ENCODE data around the gene BANP.
"Not testable (repeated sequence)": the region's sequence is repeated elsewhere in the genome, so short reads cannot be mapped to it uniquely, and the experiment has no call there.

The BANP gene, protein sequence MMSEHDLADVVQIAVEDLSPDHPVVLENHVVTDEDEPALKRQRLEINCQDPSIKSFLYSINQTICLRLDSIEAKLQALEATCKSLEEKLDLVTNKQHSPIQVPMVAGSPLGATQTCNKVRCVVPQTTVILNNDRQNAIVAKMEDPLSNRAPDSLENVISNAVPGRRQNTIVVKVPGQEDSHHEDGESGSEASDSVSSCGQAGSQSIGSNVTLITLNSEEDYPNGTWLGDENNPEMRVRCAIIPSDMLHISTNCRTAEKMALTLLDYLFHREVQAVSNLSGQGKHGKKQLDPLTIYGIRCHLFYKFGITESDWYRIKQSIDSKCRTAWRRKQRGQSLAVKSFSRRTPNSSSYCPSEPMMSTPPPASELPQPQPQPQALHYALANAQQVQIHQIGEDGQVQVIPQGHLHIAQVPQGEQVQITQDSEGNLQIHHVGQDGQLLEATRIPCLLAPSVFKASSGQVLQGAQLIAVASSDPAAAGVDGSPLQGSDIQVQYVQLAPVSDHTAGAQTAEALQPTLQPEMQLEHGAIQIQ

DNA sequence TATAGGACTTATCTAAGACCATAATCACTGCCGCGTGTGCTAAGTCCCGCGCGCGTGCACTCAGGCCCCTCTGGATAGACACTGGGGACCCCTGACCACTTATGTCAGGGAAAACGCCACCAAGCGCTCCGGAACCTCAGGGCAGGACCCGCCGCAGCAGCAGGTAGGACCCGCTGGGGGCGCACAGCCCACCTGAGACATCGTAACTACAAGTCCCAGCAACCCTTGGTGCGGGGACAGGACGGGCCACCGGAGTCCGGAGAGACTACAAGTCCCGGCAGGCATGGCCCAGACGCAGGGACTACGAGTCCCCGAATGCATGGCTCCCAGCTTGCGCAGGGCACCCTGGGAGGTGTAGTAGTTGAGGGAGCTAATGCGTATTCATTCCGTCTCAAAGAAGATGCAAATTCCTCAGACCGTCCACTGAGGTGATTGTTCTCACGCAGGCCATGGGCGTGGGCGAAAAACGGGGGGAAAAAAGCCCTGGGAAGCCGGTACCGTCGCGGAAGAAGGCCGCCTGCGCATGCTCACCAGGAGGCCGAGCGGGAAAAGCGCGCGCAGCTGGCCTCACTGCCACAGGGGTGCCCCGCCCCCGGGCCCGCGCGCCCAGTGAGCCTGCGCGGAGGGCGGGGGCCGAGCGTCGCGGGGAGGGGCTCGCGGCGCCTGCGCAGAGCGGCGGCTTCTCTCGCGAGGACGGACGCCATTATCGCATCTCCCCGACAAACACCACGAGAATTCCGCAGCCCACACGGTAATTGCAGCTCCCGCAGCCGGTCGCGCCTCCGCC lies at the start of gene BANP:
TSS of gene BANP (plus strand) at position 670 of the 787 bp plus-strand sequence. CDS start 23,682 bp downstream, outside the sequence.
- DNase-seq (ENCODE audit: low read depth, low spot score) = peak; percentile 100

GRCh38 chr16:87904963-87905362 lies 46.3 kb upstream of the BANP start:
- not testable (repeated sequence) for DNase-seq (ENCODE audit: low read depth, low spot score)

- not testable (repeated sequence) for DNase-seq (ENCODE audit: low read depth, low spot score)
These were observed 45.7 kb upstream of the BANP start for GRCh38 chr16:87905521-87905920.

GRCh38 chr16:87908101-87908500 lies 43.1 kb upstream of the BANP start:
- DNase-seq (ENCODE audit: low read depth, low spot score) = not testable (repeated sequence)

DNA sequence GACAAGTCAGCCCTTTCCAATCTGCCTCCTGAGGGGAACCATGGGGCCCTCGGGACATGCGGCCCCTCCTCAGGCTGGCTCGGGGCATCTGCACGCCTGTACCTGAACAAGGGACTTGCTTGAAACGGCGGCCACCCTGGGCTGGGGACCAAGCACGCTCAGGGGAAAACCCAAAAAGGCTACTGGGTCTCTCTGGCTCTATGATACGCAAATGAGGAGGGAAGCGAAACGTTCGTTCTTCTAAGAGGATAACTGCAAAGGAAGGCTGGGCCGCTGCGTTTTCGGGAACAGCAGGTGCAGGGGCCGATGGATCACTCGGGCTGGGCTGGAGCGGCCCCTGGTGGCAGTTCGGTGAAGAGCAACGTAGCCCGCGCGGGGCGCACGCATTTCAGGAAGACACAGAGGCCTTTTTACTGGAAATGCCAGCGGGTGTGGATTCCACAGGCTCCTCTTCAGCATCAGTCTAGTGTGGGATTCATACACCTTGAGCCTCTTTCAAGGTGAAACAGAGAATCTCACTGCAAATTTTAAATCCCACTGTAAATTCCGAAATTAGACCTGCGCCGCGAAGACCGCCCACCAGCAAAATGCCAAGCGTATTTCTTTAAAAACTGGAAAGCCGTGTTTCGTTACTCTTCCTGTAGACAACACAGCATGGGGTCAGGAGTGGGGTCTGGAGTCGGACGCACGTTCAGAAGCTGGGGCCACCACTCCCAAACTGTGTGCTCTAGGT lies 41.9 kb upstream of the BANP start:
- peak; percentile 74 for DNase-seq (ENCODE audit: low read depth, low spot score)

DNA sequence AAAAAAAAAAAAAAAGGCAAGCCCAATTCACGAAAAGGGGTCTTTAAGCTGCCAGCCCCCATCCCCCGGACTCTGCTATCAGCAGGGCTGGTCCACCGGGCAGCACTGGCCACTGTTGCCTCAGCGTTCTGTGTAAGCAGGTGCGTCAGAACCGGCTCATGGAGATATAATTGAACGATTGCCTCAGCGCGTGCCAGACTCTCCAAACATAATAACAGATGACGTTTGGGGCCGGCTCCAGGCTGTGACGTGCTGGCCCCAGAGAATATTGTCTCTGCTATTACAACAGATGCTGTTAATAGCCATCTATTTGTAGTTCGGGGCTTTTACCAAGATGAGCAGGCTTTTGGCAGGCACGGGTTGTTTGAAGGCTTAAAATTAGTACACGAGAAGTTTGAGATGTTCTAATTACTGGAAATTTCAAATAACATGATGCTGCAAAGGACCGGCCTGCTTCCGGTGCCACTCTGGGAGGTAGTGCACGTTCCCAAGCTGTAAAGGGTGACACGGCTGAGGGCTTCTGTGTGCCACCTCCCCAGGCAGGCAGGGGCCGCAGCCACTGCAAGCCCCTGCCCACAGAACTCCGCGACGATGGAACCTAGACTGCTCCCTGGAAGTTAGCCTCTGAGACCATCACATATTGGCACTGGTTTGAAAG lies 40.0 kb upstream of the BANP start:
- DNase-seq (ENCODE audit: low read depth, low spot score) = peak; percentile 32

GRCh38 chr16:87912691-87913090 lies 38.5 kb upstream of the BANP start:
- not testable (repeated sequence) for DNase-seq (ENCODE audit: low read depth, low spot score)

- not testable (repeated sequence) for DNase-seq (ENCODE audit: low read depth, low spot score)
These were observed 37.1 kb upstream of the BANP start for GRCh38 chr16:87914021-87914725.

DNA sequence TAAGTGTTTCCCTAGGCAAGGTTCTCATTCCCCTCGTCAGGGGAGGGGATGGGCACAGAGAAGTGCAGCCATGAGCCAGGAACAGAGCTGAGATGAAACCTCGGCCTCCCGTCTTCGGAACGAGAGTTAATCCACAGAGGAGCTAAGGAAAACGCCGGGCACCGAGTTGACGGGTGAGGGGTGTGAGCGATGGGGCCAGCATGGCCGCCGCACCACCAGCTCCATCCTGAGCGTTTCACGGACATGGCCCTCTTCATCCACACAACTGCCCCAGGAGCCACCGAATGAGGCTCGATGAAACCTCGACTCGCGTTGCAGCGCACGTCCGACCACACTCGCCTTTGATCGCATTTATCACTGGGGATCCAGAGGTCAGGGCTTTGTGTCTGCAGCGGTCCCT lies 36.4 kb upstream of the BANP start:
- no peak for DNase-seq (ENCODE audit: low read depth, low spot score)

DNA sequence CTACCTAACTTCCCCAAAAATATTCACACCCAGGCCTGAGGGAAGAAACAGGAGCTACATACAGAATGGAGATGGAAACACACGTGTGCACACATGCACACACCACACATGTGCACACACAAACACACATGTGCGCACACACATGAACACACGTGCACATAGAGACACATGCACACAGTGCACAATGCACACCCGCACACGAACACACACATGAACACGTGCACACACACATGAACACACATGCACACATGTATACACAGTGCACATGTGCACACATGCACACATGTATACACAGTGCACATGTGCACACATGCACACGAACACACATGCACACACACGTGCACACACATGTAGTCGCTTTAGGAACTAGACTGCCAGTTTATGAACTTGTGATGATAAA lies 33.7 kb upstream of the BANP start:
- DNase-seq (ENCODE audit: low read depth, low spot score) = no peak

- no peak for DNase-seq (ENCODE audit: low read depth, low spot score)
These were observed 32.9 kb upstream of the BANP start for GRCh38 chr16:87918338-87918737.

GRCh38 chr16:87918866-87919680 lies 32.2 kb upstream of the BANP start:
- no peak for DNase-seq (ENCODE audit: low read depth, low spot score)

GRCh38 chr16:87919681-87919994 lies 31.6 kb upstream of the BANP start:
- DNase-seq (ENCODE audit: low read depth, low spot score) = no peak

DNA sequence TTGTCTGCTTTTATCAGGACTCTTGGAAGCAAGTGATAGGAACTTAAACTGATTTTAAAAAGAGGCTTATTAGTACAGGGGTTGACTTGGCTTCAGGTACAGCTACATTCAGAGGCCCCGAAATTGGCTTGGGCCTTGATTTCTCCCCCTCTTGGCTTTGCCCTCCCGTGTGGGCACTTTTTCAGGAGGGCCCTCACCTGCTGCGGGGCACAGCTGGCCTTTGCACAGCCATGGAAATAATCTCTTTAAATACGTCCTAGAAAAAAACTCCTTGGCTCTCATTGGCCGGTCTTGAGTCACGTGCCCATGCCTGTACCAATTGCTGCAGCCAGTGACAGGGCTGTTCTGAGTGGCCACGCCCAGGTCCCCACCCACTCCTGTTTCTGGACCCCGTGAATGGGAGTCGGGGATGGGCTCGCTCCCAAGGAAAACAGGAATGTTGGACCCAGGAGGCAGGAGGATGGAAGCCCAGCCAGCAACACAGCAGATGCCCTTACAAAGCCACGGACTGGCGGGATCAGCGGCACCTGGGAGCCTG lies 29.9 kb upstream of the BANP start:
- peak; percentile 16 for DNase-seq (ENCODE audit: low read depth, low spot score)

- DNase-seq (ENCODE audit: low read depth, low spot score) = no peak
These were observed 28.9 kb upstream of the BANP start for GRCh38 chr16:87922250-87922871.

GRCh38 chr16:87924041-87924810 lies 27.0 kb upstream of the BANP start:
- DNase-seq (ENCODE audit: low read depth, low spot score) = no peak

DNA sequence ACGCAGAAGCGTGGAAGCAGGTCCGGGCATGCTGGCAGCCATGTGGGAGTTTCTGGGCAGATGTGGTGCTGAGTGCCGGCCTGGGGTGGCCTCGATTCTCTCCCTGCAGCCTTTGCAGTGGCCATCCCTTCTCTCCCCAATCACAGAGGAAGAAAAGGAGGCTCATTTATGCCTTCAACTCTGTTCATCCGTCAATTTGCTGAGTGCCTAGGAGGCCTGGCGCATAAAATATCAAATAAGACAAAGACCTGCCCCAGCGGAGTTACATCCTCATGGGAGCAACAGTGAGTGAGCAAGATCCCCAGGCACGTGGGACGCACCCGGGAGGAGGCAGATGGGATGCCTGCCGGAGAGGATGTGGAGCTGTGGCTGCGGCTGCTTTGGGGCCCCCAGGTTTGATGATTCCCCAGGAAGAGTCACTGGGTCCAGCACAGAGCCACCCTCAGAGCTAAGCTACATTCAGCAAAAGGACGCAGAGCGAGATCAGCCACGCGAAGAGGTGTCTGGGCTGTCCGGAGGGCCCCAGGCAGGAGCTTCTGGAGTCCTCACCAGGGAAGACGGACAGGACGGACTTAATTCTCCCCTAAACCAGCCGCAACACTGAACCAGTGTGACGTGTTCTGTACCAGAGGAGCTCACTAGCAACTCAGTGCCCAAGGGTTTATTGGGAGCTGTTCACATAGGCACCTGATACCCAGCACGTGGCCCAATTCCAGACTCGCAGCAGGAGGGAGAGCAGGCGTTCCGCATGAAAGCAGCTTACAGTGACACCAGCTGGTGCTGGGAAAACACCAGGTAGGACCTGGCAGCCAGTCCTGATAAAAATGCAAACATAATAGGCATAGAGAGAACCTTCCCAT lies 26.2 kb upstream of the BANP start:
- no peak for DNase-seq (ENCODE audit: low read depth, low spot score)

Data from astrocyte of the hippocampus (primary cell).